Measurements from ENCODE around the gene ABCG1.

DNA sequence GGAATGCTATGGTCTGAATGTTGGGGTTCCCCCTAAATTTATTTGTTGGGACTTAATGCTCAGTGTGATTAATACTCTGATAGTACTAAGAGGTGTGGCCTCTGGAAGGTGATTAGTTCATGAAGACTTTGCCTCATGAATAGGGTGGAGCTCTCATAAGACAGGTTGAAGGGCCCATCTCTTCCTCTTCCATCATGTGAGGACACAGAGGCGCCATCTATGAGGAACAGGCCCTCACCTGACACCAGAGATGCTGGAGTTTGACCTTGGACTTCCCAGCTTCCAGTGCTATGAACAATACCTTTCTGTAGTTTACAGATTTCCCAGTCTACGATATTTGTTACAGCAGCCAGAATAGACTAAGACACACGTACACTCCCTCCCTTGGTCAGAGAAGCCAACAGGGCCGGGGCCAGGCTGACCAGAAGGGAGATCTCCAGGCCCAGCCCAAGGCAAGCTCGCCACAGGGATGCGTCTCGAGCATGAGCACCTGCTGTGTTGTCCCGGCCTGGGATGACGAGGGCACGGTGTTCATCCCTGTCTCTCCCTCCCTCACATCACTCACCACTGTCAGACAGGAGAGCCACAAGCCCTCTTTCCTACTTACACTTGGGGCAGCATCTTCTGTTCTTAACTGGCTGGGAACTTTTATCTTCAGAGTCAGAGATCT lies 4.7 kb upstream of the ABCG1 start:
- TF ChIP-seq, protein P1, sequence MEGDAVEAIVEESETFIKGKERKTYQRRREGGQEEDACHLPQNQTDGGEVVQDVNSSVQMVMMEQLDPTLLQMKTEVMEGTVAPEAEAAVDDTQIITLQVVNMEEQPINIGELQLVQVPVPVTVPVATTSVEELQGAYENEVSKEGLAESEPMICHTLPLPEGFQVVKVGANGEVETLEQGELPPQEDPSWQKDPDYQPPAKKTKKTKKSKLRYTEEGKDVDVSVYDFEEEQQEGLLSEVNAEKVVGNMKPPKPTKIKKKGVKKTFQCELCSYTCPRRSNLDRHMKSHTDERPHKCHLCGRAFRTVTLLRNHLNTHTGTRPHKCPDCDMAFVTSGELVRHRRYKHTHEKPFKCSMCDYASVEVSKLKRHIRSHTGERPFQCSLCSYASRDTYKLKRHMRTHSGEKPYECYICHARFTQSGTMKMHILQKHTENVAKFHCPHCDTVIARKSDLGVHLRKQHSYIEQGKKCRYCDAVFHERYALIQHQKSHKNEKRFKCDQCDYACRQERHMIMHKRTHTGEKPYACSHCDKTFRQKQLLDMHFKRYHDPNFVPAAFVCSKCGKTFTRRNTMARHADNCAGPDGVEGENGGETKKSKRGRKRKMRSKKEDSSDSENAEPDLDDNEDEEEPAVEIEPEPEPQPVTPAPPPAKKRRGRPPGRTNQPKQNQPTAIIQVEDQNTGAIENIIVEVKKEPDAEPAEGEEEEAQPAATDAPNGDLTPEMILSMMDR (conservative IDR thresholded peaks at IDR 0.05; ENCODE audit: low read length), result no peak
- no peak for TF ChIP-seq EZH2phosphoT487 (IDR thresholded peaks at IDR 0.05; ENCODE audit: borderline replicate concordance, low read depth, low read length)
